Smooth muscle cell of the brain vasculature (primary cell): ENCODE measurements around the gene NR6A1.

Experiments
- DNase-seq: peaks from one replicate; pipeline ENCODE4 v3.0.0-alpha.2; 2012; ENCODE audit warnings: low read depth, low spot score

Gene NR6A1

GRCh38 chr9:124795881-124796431 is 24.8 kb upstream of the NR6A1 start:
- DNase-seq = no peak

GRCh38 chr9:124794902-124795491 is 23.9 kb upstream of the NR6A1 start:
- DNase-seq = no peak

GRCh38 chr9:124793015-124793541 is 22.0 kb upstream of the NR6A1 start:
- DNase-seq = no peak

GRCh38 chr9:124792257-124793014 is 21.3 kb upstream of the NR6A1 start:
- no peak for DNase-seq

GRCh38 chr9:124790801-124791505 is 19.8 kb upstream of the NR6A1 start:
- no peak for DNase-seq

- no peak for DNase-seq
Measured at GRCh38 chr9:124790301-124790700, 19.2 kb upstream of the NR6A1 start.

GRCh38 chr9:124789531-124789930 is 18.4 kb upstream of the NR6A1 start:
- no peak for DNase-seq

- no peak for DNase-seq
Measured at GRCh38 chr9:124788542-124789217, 17.6 kb upstream of the NR6A1 start.

- DNase-seq = no peak
Measured at GRCh38 chr9:124786881-124787573, 15.9 kb upstream of the NR6A1 start.

GRCh38 chr9:124784509-124784908 is 13.4 kb upstream of the NR6A1 start:
- DNase-seq = no peak

- DNase-seq = no peak
Measured at GRCh38 chr9:124783830-124784229, 12.7 kb upstream of the NR6A1 start.

- DNase-seq = no peak
Measured at GRCh38 chr9:124782661-124783574, 11.8 kb upstream of the NR6A1 start.

GRCh38 chr9:124781967-124782660 is 11.0 kb upstream of the NR6A1 start:
- no peak for DNase-seq

GRCh38 chr9:124780757-124781151 is 9.6 kb upstream of the NR6A1 start:
- DNase-seq = no peak

- DNase-seq = no peak
Measured at GRCh38 chr9:124780060-124780756, 9.1 kb upstream of the NR6A1 start.

- peak; percentile 94 for DNase-seq
Measured at GRCh38 chr9:124779368-124780059, 8.4 kb upstream of the NR6A1 start.

- DNase-seq = no peak
Measured at GRCh38 chr9:124778575-124779367, 7.7 kb upstream of the NR6A1 start.
